Posterior cingulate gyrus (tissue), 11 donors: ENCODE results near the gene APOBEC3C.
"Not testable (repeated sequence)": the region's sequence is repeated elsewhere in the genome, so short reads cannot be mapped to it uniquely, and the experiment has no call there.

Experiments used
- DNase-seq, 10 donors: peaks; one replicate each; pipeline versions ENCODE4 v3.0.0 to v3.0.0-alpha.2; 2020 to 2021; ENCODE audit warnings: mixed read lengths in 3 of 10
- intact Hi-C: fragments of 100-400 bp; cut with DNase I; formaldehyde crosslinking; loops from one replicate; pipeline ENCODE4 v1.15.1; 2023

Gene APOBEC3C

GRCh38 chr22:39045136-39045535, 31.1 kb downstream of the APOBEC3C start:
- peak in 1 of 10 donors; percentile 35 for DNase-seq
- intact Hi-C loops: not testable (repeated sequence)

- intact Hi-C loops: not testable (repeated sequence)
- DNase-seq: peak in 1 of 10 donors; percentile 12
These were observed 35.4 kb downstream of the APOBEC3C start for GRCh38 chr22:39049486-39049885.

GRCh38 chr22:39051844-39052495, 37.9 kb downstream of the APOBEC3C start:
- intact Hi-C loops: not testable (repeated sequence)
- DNase-seq: peak in 1 of 10 donors; percentile 48

- DNase-seq: peak in 1 of 10 donors; percentile 7
- intact Hi-C loops: no loop called here
These were observed 41.6 kb downstream of the APOBEC3C start for GRCh38 chr22:39055658-39056057.

- DNase-seq: peak in 1 of 10 donors; percentile 17
- intact Hi-C loops: not testable (repeated sequence)
These were observed 47.2 kb downstream of the APOBEC3C start for GRCh38 chr22:39061290-39061689.

- DNase-seq: peak in 1 of 10 donors; percentile 29
- intact Hi-C loops: not testable (repeated sequence)
These were observed 47.9 kb downstream of the APOBEC3C start for GRCh38 chr22:39061951-39062350.

- peak in 1 of 10 donors; percentile 18 for DNase-seq
- intact Hi-C loops: not testable (repeated sequence)
These were observed 49.8 kb downstream of the APOBEC3C start for GRCh38 chr22:39063904-39064303.

GRCh38 chr22:39066442-39067276, 52.6 kb downstream of the APOBEC3C start:
- DNase-seq: peak in 1 of 10 donors; percentile 22
- intact Hi-C loops: not testable (repeated sequence)

- intact Hi-C loops: no loop called here
- DNase-seq: peak in 1 of 10 donors; percentile 8
These were observed 54.2 kb downstream of the APOBEC3C start for GRCh38 chr22:39068033-39068785.
